Panc1 (cell line): ENCODE results near the gene CEND1. TPM values are rescaled to one million over a fixed set of nuclear protein-coding genes. Genes with fewer than 3 reads are reported as not detected.

ENCODE experiments used
- ATAC-seq: fragments of 200-7000 bp; cut with Tn5 transposase; 2 replicates; pipeline ENCODE4 v1.9.1; 2020; ENCODE audit warnings: mild to moderate bottlenecking, moderate library complexity
- BruUV-seq: library from RNA; stranded (reverse); fragments of 400-500 nt; replicated peaks from 2 replicates; lab custom pipeline; 2021; lab: Mats Ljungman, UMichigan
- CTCF ChIA-PET: fragments of 300-600 bp; sonication (Branson Sonifier 250); formaldehyde crosslinking; loops from one replicate; lab custom pipeline; 2022; ENCODE audit warnings: antibody characterized with exemption; lab: Charles Lee
- POLR2A ChIA-PET: fragments of 300-600 bp; sonication (Branson Sonifier 250); formaldehyde crosslinking; loops from one replicate; lab custom pipeline; 2022; ENCODE audit warnings: antibody characterized with exemption; lab: Charles Lee
- DNase-seq: peaks from one replicate; pipeline ENCODE4 v3.0.0-alpha.2; 2010; ENCODE audit warnings: low read depth, low spot score
- H3K27ac ChIP-seq: 2 replicates; pipeline ENCODE4 v1.5.1; 2011; ENCODE audit warnings: mild to moderate bottlenecking, low read length, inconsistent platforms
- H3K27me3 ChIP-seq: fragments of 200-500 bp; sonication (Bioruptor generic); 2 replicates; pipeline ENCODE4 v1.6.0; 2014; ENCODE audit warnings: low read length, inconsistent platforms; ENCODE audit not compliant: control insufficient read depth, insufficient read depth
- H3K36me3 ChIP-seq: fragments of 200-500 bp; sonication (Bioruptor generic); 2 replicates; pipeline ENCODE4 v1.5.1; 2014; ENCODE audit warnings: inconsistent platforms, mild to moderate bottlenecking, low read length, moderate library complexity; ENCODE audit not compliant: control insufficient read depth, insufficient read depth
- H3K4me1 ChIP-seq: 2 replicates; pipeline ENCODE4 v1.5.1; 2011; ENCODE audit warnings: inconsistent platforms, mild to moderate bottlenecking, low read length, moderate library complexity; ENCODE audit not compliant: control insufficient read depth, insufficient read depth
- H3K4me3 ChIP-seq, 2 experiments: 2 replicates each; pipeline ENCODE4 v1.5.1; 2011 to 2012; ENCODE audit warnings: low read depth in 2 of 2, low read length in 2 of 2, mild to moderate bottlenecking in 2 of 2, inconsistent platforms in 1 of 2, moderate library complexity in 1 of 2
- H3K9me3 ChIP-seq: fragments of 200-500 bp; sonication (Bioruptor generic); 2 replicates; pipeline ENCODE4 v1.5.1; 2014; ENCODE audit warnings: low read depth, mild to moderate bottlenecking, inconsistent platforms, low read length, moderate library complexity; ENCODE audit not compliant: control insufficient read depth, insufficient read depth
- CTCF ChIP-seq: fragments of 450-650 bp; IDR thresholded peaks from 2 replicates; pipeline ENCODE4 v1.5.1; 2017; ENCODE audit warnings: mild to moderate bottlenecking
- POLR2AphosphoS5 ChIP-seq: IDR thresholded peaks from 2 replicates; pipeline ENCODE4 v1.6.1; 2012; ENCODE audit warnings: mild to moderate bottlenecking, low read depth, low read length, moderate library complexity
- REST ChIP-seq, 2 experiments: IDR thresholded peaks; 2 replicates each; pipeline ENCODE4 v1.6.1; 2011 to 2012; ENCODE audit warnings: low read depth in 2 of 2, control low read depth in 1 of 2, low read length in 1 of 2, mild to moderate bottlenecking in 1 of 2, moderate library complexity in 1 of 2; ENCODE audit not compliant: insufficient read depth in 1 of 2
- SIN3A ChIP-seq: IDR thresholded peaks from 2 replicates; pipeline ENCODE4 v1.6.1; 2012; ENCODE audit warnings: low read depth, mild to moderate bottlenecking, low read length, moderate library complexity, borderline replicate concordance; ENCODE audit not compliant: insufficient read depth
- TCF7L2 ChIP-seq: IDR thresholded peaks from 2 replicates; pipeline ENCODE4 v1.6.1; 2011; ENCODE audit warnings: mild to moderate bottlenecking, low read depth, low read length, inconsistent platforms
- in situ Hi-C: cut with HindIII; loops from 2 replicates; pipeline ENCODE4 v1.10.0; 2016; ENCODE audit warnings: low sequenced_read_pairs, low pct_unique_long_range_greater_than_20kb
- intact Hi-C: fragments of 100-400 bp; cut with micrococcal nuclease; formaldehyde crosslinking; loops from one replicate; pipeline ENCODE4 v1.10.0; 2022; ENCODE audit not compliant: unreplicated experiment
- total RNA-seq: library from RNA; stranded (reverse); gene quantifications from one replicate; pipeline ENCODE4 v1.2.1, GENCODE V29; 2021; ENCODE audit not compliant: unreplicated experiment

The CEND1 gene
- total RNA-seq, 1 experiment from 2014 or later = 15.9 TPM

GRCh38 chr11:761526-762108, 28.3 kb downstream of the CEND1 start:
- H3K27ac ChIP-seq = no peak overlapping the region
- ATAC-seq (no peak), DNase-seq (no peak)
- no peak for TF ChIP-seq REST (IDR thresholded peaks at IDR 0.05; ENCODE audit: insufficient read depth in 1 of 2, low read depth in 2 of 2, low read length in 1 of 2)
- TF ChIP-seq POLR2AphosphoS5 = no peak
- TF ChIP-seq TCF7L2 = no peak
- no peak for TF ChIP-seq CTCF
- no peak for TF ChIP-seq SIN3A
- no peak overlapping the region for H3K4me3 ChIP-seq
- ChIA-PET CTCF (interaction anchor here (0.6 to 0.7 kb wide), 2 partner anchors 17 to 708 kb away, joined by 5 to 6 read pairs; no protein-coding TSS in a partner anchor), POLR2A (interaction anchor here (0.7 kb wide), 1 partner anchor 8 kb away, joined by 4 read pairs; no protein-coding TSS in a partner anchor)
- H3K27me3 ChIP-seq = no peaks in the 10 kb centered on the region
- H3K9me3 ChIP-seq = no peaks in the 10 kb centered on the region
- peaks cover 15% of the 10 kb centered on the region for H3K4me1 ChIP-seq
- intact Hi-C loops (no loop called here), in situ Hi-C loops (no loop called here)
- no peaks in the 10 kb centered on the region; the same call in 1 of the 2 replicates for H3K36me3 ChIP-seq
- BruUV-seq = TSS peak; percentile 55

GRCh38 chr11:760236-760635, 29.7 kb downstream of the CEND1 start:
- no peak for TF ChIP-seq CTCF
- ChIA-PET CTCF (no interaction called here), POLR2A (interaction anchor here (0.7 kb wide), 1 partner anchor 227 kb away, joined by 3 read pairs; no protein-coding TSS in a partner anchor)
- H3K4me3 ChIP-seq = no peak overlapping the region
- no peaks in the 10 kb centered on the region for H3K27me3 ChIP-seq
- intact Hi-C loops (no loop called here), in situ Hi-C loops (no loop called here)
- BruUV-seq = no TSS peak
- no peak for DNase-seq
- no peaks in the 10 kb centered on the region for H3K9me3 ChIP-seq
- no peak overlapping the region for H3K27ac ChIP-seq
- ATAC-seq = no peak
- peaks cover 11% of the 10 kb centered on the region for H3K4me1 ChIP-seq
- no peaks in the 10 kb centered on the region for H3K36me3 ChIP-seq
